NCI-H1417 treated with DMSO at 0.1 percent for 48 hours (cell line): ENCODE data around the gene TUT4.

ENCODE experiments used
- DNase-seq: peaks from one replicate; lab custom pipeline; 2025; lab: John Stamatoyannopoulos, UW

The TUT4 gene

GRCh38 chr1:52574594-52574993 is 21.7 kb upstream of the TUT4 start:
- DNase-seq: no peak

DNA sequence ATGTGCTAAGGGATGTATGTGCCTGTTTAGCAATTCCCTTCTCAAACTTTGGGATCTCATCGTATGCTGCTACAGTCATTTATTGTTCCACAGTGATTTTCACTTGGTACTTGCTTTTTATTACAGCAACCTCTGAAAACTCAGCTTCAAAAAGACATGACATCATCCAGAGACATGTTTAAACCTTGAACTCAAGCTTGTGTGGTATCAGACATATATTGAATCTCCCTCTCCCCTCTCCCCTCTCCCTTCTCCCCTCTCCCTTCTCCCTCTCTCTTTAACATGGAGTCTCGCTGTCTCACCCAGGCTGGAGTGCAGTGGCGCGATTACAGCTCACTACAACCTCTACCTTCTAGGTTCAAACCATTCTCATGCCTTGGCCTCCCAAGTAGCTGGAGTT is 19.5 kb upstream of the TUT4 start:
- DNase-seq: no peak

DNA sequence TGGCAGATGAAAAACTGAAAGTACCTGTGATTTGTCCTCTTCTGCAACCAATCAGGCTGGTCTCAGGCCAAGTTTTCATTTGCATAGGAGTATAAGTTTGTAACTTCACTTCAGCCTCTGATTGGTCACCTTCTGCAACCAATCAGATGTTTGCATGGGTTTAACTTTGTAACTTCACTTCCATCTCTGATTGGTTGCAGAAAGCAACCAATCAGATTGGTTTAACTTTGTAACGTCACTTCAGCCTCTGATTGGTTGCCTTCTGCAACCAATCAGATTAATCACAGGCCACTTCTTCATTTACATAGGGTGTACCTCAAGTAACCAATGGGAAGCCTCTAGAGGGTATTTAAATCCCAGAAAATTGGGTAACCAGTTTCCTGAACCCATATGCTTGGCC is 18.9 kb upstream of the TUT4 start:
- no peak for DNase-seq

GRCh38 chr1:52569449-52570210 is 16.7 kb upstream of the TUT4 start:
- DNase-seq: no peak

GRCh38 chr1:52567943-52568342 is 15.1 kb upstream of the TUT4 start:
- no peak for DNase-seq

DNA sequence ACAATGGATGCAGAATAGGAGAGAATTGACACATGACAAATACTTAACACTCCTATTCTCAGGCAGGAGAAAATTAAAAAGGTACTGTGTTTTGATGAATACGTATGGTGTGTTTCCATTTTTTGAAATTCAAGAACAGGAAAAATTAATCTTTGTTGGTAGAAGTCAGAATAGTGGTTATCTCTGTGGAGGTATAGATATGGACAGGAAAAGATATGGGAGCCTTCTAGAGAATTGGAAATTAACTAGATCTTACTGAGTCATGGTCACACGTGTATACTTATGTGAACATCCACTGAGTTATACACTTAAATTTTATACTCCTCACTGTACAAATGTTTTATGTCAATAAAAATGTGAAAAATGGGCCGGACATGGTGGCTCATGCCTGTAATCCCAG is 9.9 kb upstream of the TUT4 start:
- no peak for DNase-seq

- no peak for DNase-seq
Measured at GRCh38 chr1:52559875-52560274, 7.0 kb upstream of the TUT4 start.

GRCh38 chr1:52558941-52559340 is 6.0 kb upstream of the TUT4 start:
- DNase-seq: no peak

- no peak for DNase-seq
Measured at GRCh38 chr1:52556641-52557360, 3.9 kb upstream of the TUT4 start.

DNA sequence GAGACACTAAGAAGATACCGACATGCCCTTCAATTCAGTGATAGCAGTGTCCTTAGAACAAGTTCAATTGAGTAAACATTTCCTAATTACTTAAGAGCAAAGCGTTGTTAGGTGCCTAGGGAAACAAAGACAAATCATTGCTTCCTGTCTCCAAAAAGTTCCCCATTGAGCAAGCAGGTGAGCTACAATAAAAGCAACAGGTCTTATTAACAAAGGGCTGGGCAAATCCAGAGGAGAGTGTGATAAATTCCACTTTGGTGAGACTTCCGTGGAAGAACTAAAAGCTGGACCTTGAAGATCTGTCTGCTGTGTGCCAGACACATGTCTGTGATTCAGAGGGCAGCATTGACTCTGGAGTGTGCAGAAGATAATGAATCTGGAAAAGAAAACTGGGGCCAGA is 1.9 kb upstream of the TUT4 start:
- peak; percentile 31 for DNase-seq

DNA sequence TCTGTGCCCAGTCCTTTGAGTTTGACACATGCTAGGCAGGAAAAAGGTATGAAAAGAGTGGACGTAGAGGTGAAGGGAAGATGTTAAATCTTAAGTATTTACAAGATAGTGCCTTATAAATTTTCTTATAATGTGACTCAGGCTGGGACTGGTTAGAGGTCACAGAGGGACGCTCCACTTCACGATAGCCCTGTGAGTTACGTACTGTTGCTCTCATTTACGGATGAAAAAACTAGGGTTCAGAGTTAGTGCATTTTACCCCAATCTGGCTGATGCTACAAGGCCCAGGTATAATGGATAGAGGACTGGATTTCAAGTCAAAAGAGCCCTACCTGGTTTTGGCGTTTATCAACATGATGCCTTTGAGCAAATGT is 1.4 kb upstream of the TUT4 start:
- no peak for DNase-seq

GRCh38 chr1:52553362-52554266 is 722 bp upstream of the TUT4 start:
- peak; percentile 65 for DNase-seq

- DNase-seq: no peak
Measured at GRCh38 chr1:52552236-52552504, 722 bp downstream of the TUT4 start.

DNA sequence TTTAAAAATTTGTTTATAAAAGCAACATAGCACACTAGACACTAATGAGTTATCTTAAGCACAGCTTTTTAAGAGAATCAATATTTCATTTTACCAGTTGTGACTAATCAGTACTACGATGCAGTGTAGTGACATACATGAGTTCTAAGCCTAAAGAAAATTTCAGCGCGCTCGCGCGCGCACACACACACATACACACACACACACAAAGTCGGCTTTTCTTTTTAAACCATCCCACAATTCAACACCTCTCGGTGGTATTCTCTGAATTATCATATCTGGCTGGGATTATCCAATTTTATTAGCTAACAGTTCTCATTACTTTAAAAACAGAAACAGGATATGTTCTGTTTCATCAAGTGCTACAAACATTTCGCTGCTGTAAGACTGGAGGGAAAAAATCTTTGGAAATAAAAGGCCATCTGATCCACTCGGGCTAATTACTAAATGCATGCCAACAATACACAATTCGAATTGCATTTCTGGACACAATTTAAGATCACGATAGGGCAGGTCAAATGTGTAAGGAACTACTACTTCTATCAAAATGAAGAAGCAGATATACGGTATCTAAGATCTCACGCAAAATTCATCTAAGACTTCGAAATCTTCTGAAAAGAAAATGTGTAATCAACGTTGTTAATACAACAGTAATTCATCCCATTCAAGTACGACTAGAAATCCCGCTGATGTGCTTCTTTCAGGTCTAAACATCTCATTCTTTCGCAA is 1.2 kb downstream of the TUT4 start:
- peak; percentile 45 for DNase-seq

- no peak for DNase-seq
Measured at GRCh38 chr1:52550447-52550846, 2.4 kb downstream of the TUT4 start.

DNA sequence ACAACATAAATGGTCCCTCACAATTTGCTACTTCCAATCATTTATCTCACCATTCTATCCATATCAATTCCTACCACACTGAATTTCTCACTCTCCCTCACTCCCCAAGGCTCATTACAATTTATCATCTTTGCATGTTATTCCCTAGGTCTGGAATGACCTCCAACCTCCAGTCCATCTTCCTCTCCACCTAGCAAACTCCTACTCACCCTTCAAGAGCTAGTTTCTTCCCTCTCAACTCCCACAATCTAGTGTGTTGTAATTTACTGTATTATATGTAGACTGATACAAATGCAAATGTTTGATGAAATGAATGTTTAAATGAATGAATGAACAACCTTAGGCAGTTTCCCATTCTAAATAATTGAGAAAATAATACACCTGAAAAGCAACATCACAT is 3.6 kb downstream of the TUT4 start:
- no peak for DNase-seq

GRCh38 chr1:52546852-52547251 is 6.0 kb downstream of the TUT4 start:
- DNase-seq: no peak

DNA sequence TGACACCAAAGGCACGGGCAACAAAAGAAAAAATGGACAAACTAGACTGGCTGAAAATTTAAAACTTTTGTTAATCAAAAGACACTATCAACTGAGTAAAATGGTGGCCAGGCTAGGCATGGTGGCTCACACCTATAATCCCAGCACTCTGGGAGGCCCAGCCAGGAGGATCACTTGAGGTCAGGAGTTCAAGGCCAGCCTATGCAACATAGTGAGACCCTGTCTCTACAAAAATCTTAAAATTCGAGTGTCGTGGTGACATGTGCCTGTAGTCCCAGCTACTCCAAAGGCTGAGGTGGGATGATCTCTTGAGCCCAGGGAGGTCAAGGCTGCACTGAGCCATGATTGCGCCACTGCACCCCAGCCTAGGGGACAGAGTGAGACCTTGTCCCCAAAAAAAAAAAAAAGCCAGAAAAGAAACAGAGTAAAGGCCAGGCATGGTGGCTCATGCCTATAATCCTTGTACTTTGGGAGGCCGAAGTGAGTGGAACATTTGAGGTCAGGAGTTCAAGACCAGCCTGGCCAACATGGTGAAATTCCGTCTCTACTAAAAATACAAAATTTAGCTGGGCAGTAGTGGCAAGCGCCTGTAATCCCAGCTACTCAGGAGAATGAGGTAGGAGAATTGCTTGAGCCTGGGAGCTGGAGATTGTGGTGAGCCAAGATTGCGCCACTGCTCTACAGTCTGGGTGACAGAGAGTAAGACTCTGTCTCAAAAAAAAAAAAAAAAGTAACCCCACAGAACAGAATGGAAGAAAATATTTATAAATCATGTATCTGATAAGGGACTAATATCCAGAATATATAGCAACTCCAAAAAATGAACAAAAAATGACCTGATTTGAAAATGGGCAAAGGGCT is 8.0 kb downstream of the TUT4 start:
- DNase-seq: no peak

DNA sequence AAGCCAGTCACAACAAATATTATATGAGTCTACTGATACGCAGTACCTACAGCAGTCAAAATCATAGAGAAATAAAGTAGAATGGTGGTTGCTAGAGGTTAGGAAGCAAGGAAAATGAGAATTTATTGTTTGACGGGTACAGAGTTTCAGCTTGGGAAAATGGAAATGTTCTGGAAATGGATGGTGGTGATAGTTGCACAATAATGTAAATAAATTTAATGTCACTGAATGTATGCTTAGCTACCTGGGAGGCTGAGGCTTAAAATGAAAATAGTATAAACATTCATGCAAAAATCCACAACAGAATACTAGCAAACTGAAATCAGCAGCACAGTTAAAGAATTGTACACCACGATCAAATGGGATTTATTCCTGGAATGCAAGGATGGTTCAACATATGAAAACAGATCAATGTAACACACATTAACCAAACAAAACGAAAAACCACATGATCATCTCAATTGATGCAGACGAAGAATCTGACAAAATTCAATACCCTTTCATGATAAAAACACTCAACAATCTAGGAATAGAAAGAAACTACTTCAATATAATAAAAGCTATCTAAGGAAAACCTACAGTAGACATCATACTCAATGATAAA is 10.7 kb downstream of the TUT4 start:
- DNase-seq: no peak

DNA sequence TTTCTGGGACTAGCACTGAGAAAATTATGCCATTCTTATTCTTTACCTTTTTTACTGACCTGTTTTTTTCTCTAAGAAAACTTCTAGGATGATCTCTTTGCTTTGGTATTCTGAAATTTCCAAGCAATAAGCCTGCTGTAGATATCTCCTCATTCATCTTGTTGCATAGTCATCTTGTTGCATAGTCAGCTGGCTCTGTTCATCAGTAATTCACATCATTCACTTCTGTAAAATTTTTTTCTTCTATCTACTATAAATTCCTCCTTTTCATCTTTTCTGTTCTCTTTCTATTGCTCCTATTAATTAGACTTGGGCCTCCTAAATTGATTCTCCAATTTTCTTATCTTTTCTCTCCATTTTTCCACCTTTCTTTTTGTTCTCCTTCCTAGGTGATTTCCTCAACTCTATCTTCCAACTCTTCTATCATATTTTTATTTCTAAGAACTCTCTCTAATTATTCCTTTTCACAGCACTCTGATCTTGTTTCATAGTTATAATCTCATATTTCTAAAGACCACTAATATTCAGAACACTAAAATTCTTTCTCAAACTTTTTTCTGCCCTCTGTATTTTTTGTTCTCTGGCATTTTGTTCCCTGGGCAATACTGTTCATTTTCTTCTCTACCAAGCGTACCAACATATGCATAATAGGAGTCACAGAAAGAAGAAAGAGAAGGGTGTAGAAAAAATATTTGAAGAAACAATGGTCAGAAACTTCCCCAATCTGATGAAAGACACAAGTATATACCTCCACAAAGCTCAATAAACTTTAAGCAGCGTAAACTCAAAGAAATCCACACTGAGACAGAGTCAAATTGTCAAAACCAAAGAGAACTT is 17.7 kb downstream of the TUT4 start:
- DNase-seq: no peak
